Gastrocnemius medialis (tissue), 4 donors: ENCODE results near the gene PALM3. TPM values are rescaled to one million over a fixed set of nuclear protein-coding genes. Genes with fewer than 3 reads are reported as not detected.
A peak's percentile ranks its signal among the peaks of the same experiment; 100 is the strongest.

Experiments used
- ATAC-seq, 2 donors: fragments of 150-250 bp; one replicate each; pipeline ENCODE4 v1.9.1; 2016
- DNase-seq, 2 donors: peaks; one replicate each; pipeline ENCODE4 v3.0.0-alpha.2; 2019
- H3K27ac ChIP-seq, 4 donors: fragments of 200-600 bp; sonication (generic); 1 replicate in 1 of 4; 2 replicates in 3 of 4; pipeline ENCODE4 v1.5.1; 2016 to 2018; ENCODE audit warnings: mild to moderate bottlenecking in 2 of 4, moderate library complexity in 1 of 4
- H3K27me3 ChIP-seq, 3 donors: fragments of 200-600 bp; sonication (generic) in 2 of 3; 1 replicate in 1 of 3; 2 replicates in 2 of 3; pipeline versions ENCODE4 v1.5.1 to v1.6.0; 2016 to 2019; ENCODE audit warnings: mild to moderate bottlenecking in 1 of 3, moderate library complexity in 1 of 3
- H3K36me3 ChIP-seq, 2 donors: fragments of 200-600 bp; sonication (generic) in 1 of 2; one replicate each; pipeline ENCODE4 v1.5.1; 2017 to 2018
- H3K4me1 ChIP-seq, 2 donors: fragments of 200-600 bp; sonication (generic) in 1 of 2; one replicate each; pipeline ENCODE4 v1.5.1; 2016 to 2017; ENCODE audit warnings: mild to moderate bottlenecking in 2 of 2
- H3K4me3 ChIP-seq, 4 donors: fragments of 200-600 bp; sonication (generic) in 3 of 4; 1 replicate in 1 of 4; 2 replicates in 3 of 4; pipeline ENCODE4 v1.5.1; 2016 to 2019; ENCODE audit warnings: mild to moderate bottlenecking in 2 of 4
- H3K9me3 ChIP-seq, 3 donors: fragments of 200-600 bp; sonication (generic) in 2 of 3; 1 replicate in 1 of 3; 2 replicates in 2 of 3; pipeline ENCODE4 v1.5.1; 2016 to 2019
- CTCF ChIP-seq, 5 experiments: fragments of 450-650 bp in 3 of 5; fragments of 200-600 bp in 2 of 5; sonication (generic) in 2 of 5; IDR thresholded peaks in 4 of 5; conservative IDR thresholded peaks in 1 of 5; 1 replicate in 4 of 5; 2 replicates in 1 of 5; pipeline ENCODE4 v1.5.1; 2016 to 2019; ENCODE audit warnings: antibody characterized with exemption in 5 of 5, mild to moderate bottlenecking in 3 of 5, moderate library complexity in 3 of 5
- POLR2A ChIP-seq, 2 donors: fragments of 450-650 bp; IDR thresholded peaks; one replicate each; pipeline ENCODE4 v1.6.1; 2017; ENCODE audit warnings: antibody characterized with exemption in 2 of 2, mild to moderate bottlenecking in 2 of 2, moderate library complexity in 2 of 2
- in situ Hi-C, 4 donors: fragments of 200-750 bp; cut with MboI; loops; one replicate each; pipeline versions ENCODE4 v1.15.0 to v1.8.0; 2017; ENCODE audit warnings: low sequenced_read_pairs in 4 of 4
- intact Hi-C: fragments of 100-400 bp; cut with DNase I; formaldehyde crosslinking; loops from one replicate; pipeline ENCODE4 v1.15.1; 2023; ENCODE audit warnings: low total_unique reads
- total RNA-seq, 4 donors: library from RNA; depleted of rRNA; stranded (reverse); fragments of >200 nt; gene quantifications; one replicate each; pipeline versions ENCODE4 v1.1.0 to v1.2.3, GENCODE V29; 2016

PALM3 gene
- total RNA-seq, 4 donors from 2014 or later, result not detected

GRCh38 chr19:14086098-14086497 is 24.2 kb upstream of the PALM3 start:
- in situ Hi-C loops (loop anchor here in 1 of 4 donors (10.0 kb wide), 1 partner anchor 301 kb away; no protein-coding TSS in a partner anchor), intact Hi-C loops (no loop called here)
- H3K27me3 ChIP-seq, result no peaks in the 10 kb centered on the region
- DNase-seq (no peak), ATAC-seq (no peak)
- H3K4me1 ChIP-seq, result peaks cover 12 to 14% of the 10 kb centered on the region in 2 donors
- H3K4me3 ChIP-seq, result no peak overlapping the region
- H3K9me3 ChIP-seq, result no peaks in the 10 kb centered on the region
- TF ChIP-seq CTCF (IDR thresholded peaks at IDR 0.05 in 4 of 5, conservative IDR thresholded peaks at IDR 0.05 in 1 of 5) (no peak), POLR2A (IDR thresholded peaks at IDR 0.05) (no peak)
- H3K36me3 ChIP-seq, result peaks cover 0 to 13% of the 10 kb centered on the region in 2 donors
- H3K27ac ChIP-seq, result no peak overlapping the region

GRCh38 chr19:14085309-14085995 is 23.6 kb upstream of the PALM3 start, which contains the start of gene C19orf67:
TSS of gene C19orf67 (minus strand) at chr19:14085783. CDS start at chr19:14085627, 156 bp downstream.
- H3K27ac ChIP-seq, result no peak within 1 kb of the TSS
- ATAC-seq (no peak), DNase-seq (no peak)
- H3K36me3 ChIP-seq, result peaks cover 0 to 13% of the 10 kb centered on the region in 2 donors
- in situ Hi-C loops, result loop anchor here in 1 of 4 donors (10.0 kb wide), 1 partner anchor 301 kb away; no protein-coding TSS in a partner anchor
- H3K4me1 ChIP-seq, result peaks cover 14 to 17% of the 10 kb centered on the region in 2 donors
- no peaks in the 10 kb centered on the region for H3K9me3 ChIP-seq
- H3K4me3 ChIP-seq, result no peak within 1 kb of the TSS
- intact Hi-C loops, result no loop called here
- no peaks in the 10 kb centered on the region for H3K27me3 ChIP-seq
- TF ChIP-seq CTCF (IDR thresholded peaks at IDR 0.05 in 4 of 5, conservative IDR thresholded peaks at IDR 0.05 in 1 of 5) (no peak), POLR2A (IDR thresholded peaks at IDR 0.05) (no peak)

GRCh38 chr19:14082675-14082960 is 20.7 kb upstream of the PALM3 start:
- Histone ChIP-seq H3K27me3 (no peaks in the 10 kb centered on the region), H3K27ac (peak overlapping the region in 3 of 4 donors; percentile 91 to 98 (median 97)), H3K4me1 (peaks cover 17 to 18% of the 10 kb centered on the region in 2 donors), H3K9me3 (no peaks in the 10 kb centered on the region), H3K36me3 (peaks cover 0 to under 1% of the 10 kb centered on the region in 2 donors), H3K4me3 (peak overlapping the region in 3 of 4 donors; percentile 93 to 97 (median 93))
- ATAC-seq, result no peak
- DNase-seq, result no peak
- intact Hi-C loops, result no loop called here
- in situ Hi-C loops, result loop anchor here in 2 of 4 donors (5.0 to 10.0 kb wide), 2 partner anchors 35 to 298 kb away; partner anchors contain the start of gene PRKACA (in 1 of the 2)
- TF ChIP-seq CTCF (IDR thresholded peaks at IDR 0.05 in 4 of 5, conservative IDR thresholded peaks at IDR 0.05 in 1 of 5), result no peak
- TF ChIP-seq POLR2A (IDR thresholded peaks at IDR 0.05), result no peak

- no peaks in the 10 kb centered on the region for H3K27me3 ChIP-seq
- peak overlapping the region; percentile 62 to 97 (median 93) for H3K4me3 ChIP-seq
- DNase-seq (no peak), ATAC-seq (peak in 1 of 2 donors; percentile 32)
- intact Hi-C loops (loop anchor here (2.0 kb wide), 1 partner anchor 55 kb away; the partner anchor contains the start of gene ASF1B), in situ Hi-C loops (loop anchor here in 2 of 4 donors (5.0 to 10.0 kb wide), 2 partner anchors 35 to 297 kb away; partner anchors contain the start of gene PRKACA (in 1 of the 2))
- peak overlapping the region; percentile 80 to 98 (median 94) for H3K27ac ChIP-seq
- H3K4me1 ChIP-seq, result peaks cover 17 to 18% of the 10 kb centered on the region in 2 donors
- TF ChIP-seq POLR2A (IDR thresholded peaks at IDR 0.05), result no peak
- no peaks in the 10 kb centered on the region for H3K9me3 ChIP-seq
- no peaks in the 10 kb centered on the region for H3K36me3 ChIP-seq
These were observed 20.2 kb upstream of the PALM3 start for GRCh38 chr19:14081797-14082674.
